GM12874 (cell line): ENCODE data around the gene LIPK.

ENCODE experiments used
- CTCF ChIP-seq: IDR thresholded peaks from 2 replicates; pipeline ENCODE4 v1.5.1; 2011; ENCODE audit warnings: low read depth, mild to moderate bottlenecking, control low read depth, low read length, moderate library complexity; ENCODE audit not compliant: insufficient read depth

Gene LIPK

GRCh38 chr10:88788924-88789323 lies 82.9 kb downstream of the LIPK start:
- TF ChIP-seq CTCF, result no peak

- peak; percentile 54; the same call in 1 of the 2 replicates for TF ChIP-seq CTCF
Measured at GRCh38 chr10:88791924-88792323, 85.9 kb downstream of the LIPK start.

- TF ChIP-seq CTCF, result no peak
Measured at GRCh38 chr10:88792661-88793060, 86.6 kb downstream of the LIPK start.

GRCh38 chr10:88793712-88794299 lies 87.8 kb downstream of the LIPK start:
- TF ChIP-seq CTCF, result no peak

- TF ChIP-seq CTCF, result no peak
Measured at GRCh38 chr10:88794731-88795130, 88.7 kb downstream of the LIPK start.

GRCh38 chr10:88800152-88801125 lies 94.4 kb downstream of the LIPK start:
- TF ChIP-seq CTCF, result no peak
